Keratinocyte (primary cell): ENCODE results near the gene DRD1.

Experiments
- EZH2 ChIP-seq: IDR thresholded peaks from one replicate; pipeline ENCODE4 v1.6.1; 2012; ENCODE audit warnings: inconsistent platforms, mild to moderate bottlenecking, low read length, moderate library complexity
- TF ChIP-seq, protein P1 (sequence below), 3 experiments: IDR thresholded peaks in 1 of 3; conservative IDR thresholded peaks in 1 of 3; optimal IDR thresholded peaks in 1 of 3; 2 replicates in 2 of 3; 3 replicates in 1 of 3; pipeline versions ENCODE3 to v1.5.1; 2011; ENCODE audit warnings: low read length in 3 of 3, mild to moderate bottlenecking in 3 of 3, moderate library complexity in 2 of 3, control low read depth in 1 of 3, inconsistent platforms in 1 of 3; ENCODE audit not compliant: insufficient read depth in 2 of 3; ENCODE audit errors: extremely low read depth in 1 of 3

DNA sequence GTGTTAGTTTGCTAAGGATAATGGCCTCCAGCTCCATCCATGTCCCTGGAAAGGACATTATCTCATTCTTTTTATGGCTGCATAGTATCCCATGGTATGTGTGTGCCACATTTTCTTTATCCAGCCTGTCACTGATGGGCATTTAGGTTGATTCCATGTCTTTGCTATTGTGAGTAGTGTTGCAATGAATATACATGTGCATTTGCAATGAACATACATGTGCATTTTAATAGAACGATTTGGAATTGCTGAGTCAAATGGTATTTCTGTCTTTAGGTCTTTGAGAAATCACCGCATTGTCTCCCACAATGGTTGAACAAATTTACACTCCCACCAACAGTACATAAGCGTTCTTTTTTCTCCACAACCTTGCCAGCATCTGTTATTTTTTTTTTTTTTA is 37.7 kb downstream of the DRD1 start:
- TF ChIP-seq, protein P1, sequence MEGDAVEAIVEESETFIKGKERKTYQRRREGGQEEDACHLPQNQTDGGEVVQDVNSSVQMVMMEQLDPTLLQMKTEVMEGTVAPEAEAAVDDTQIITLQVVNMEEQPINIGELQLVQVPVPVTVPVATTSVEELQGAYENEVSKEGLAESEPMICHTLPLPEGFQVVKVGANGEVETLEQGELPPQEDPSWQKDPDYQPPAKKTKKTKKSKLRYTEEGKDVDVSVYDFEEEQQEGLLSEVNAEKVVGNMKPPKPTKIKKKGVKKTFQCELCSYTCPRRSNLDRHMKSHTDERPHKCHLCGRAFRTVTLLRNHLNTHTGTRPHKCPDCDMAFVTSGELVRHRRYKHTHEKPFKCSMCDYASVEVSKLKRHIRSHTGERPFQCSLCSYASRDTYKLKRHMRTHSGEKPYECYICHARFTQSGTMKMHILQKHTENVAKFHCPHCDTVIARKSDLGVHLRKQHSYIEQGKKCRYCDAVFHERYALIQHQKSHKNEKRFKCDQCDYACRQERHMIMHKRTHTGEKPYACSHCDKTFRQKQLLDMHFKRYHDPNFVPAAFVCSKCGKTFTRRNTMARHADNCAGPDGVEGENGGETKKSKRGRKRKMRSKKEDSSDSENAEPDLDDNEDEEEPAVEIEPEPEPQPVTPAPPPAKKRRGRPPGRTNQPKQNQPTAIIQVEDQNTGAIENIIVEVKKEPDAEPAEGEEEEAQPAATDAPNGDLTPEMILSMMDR (optimal IDR thresholded peaks at IDR 0.05 in 1 of 3, IDR thresholded peaks at IDR 0.05 in 1 of 3, conservative IDR thresholded peaks at IDR 0.05 in 1 of 3; ENCODE audit: extremely low read depth in 1 of 3, insufficient read depth in 2 of 3, low read length in 3 of 3), result no peak
- no peak for TF ChIP-seq EZH2
